ENCODE results near the gene CRTAC1. TPM values are rescaled to one million over a fixed set of nuclear protein-coding genes. Genes with fewer than 3 reads are reported as not detected.

Gene CRTAC1
- polyA plus RNA-seq, 1 of the 3 experiments (the other 2 are of a cell fraction) = 0.05 TPM

DNA sequence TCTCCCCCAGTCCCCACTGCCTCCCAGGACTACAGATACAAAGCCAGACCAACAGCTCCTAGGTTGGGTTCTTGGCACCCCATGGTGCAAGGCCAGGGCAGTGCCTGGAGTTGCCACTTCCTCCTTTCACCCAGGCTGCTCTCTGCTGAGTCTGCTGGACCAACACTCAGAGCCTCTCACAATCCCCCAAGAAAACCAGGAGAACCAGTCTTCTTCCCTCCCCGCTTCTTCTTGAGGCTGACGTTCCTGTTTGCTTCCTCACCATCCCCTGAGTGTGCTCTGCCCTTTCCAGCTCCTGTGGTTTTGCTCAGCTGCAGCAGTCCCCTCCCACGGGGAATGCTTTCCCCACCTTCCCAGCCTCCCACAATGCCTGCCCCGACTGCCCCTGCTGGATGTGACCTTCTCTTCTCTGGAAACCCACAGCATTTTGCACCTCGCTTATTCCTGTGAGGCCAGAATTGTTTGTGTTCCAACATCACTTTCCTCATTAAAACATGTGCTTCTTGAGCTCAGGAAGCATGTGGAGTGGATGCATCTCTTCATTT lies 90.9 kb downstream of the CRTAC1 start:
- no peak overlapping the region for H3K4me2 ChIP-seq
- no peak overlapping the region for H3K9ac ChIP-seq
- H3F3A ChIP-seq (replicated peaks; ENCODE audit: insufficient read depth) = no peaks in the 10 kb centered on the region
- no peaks in the 10 kb centered on the region; a peak in 1 of 4 replicates for H3K4me1 ChIP-seq (ENCODE audit: control insufficient read depth in 1 of 2, insufficient read depth in 2 of 2, low read depth in 1 of 2, low read length in 1 of 2)
- 26% methylated on average over 5 of the region's 5 CpGs for WGBS (ENCODE audit: low lambda C conversion rate)
- ChIA-PET CTCF (interaction anchor here (0.7 to 2.1 kb wide), 4 partner anchors 18 to 85 kb away, joined by 3 to 6 read pairs (median 4); no protein-coding TSS in a partner anchor), POLR2A (no interaction called here)
- no peaks in the 10 kb centered on the region for H4K20me1 ChIP-seq (ENCODE audit: insufficient read depth)
- H2AFZ ChIP-seq (ENCODE audit: low read depth) = no peak overlapping the region
- TF ChIP-seq, protein P1, sequence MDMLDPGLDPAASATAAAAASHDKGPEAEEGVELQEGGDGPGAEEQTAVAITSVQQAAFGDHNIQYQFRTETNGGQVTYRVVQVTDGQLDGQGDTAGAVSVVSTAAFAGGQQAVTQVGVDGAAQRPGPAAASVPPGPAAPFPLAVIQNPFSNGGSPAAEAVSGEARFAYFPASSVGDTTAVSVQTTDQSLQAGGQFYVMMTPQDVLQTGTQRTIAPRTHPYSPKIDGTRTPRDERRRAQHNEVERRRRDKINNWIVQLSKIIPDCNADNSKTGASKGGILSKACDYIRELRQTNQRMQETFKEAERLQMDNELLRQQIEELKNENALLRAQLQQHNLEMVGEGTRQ (IDR thresholded peaks at IDR 0.05; ENCODE audit: borderline replicate concordance, low read depth, low read length) = no peak
- no peak for TF ChIP-seq TEAD4 (IDR thresholded peaks at IDR 0.05; ENCODE audit: borderline replicate concordance, insufficient read depth)
- TF ChIP-seq, protein P2, sequence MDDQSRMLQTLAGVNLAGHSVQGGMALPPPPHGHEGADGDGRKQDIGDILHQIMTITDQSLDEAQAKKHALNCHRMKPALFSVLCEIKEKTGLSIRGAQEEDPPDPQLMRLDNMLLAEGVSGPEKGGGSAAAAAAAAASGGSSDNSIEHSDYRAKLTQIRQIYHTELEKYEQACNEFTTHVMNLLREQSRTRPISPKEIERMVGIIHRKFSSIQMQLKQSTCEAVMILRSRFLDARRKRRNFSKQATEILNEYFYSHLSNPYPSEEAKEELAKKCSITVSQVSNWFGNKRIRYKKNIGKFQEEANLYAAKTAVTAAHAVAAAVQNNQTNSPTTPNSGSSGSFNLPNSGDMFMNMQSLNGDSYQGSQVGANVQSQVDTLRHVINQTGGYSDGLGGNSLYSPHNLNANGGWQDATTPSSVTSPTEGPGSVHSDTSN (IDR thresholded peaks at IDR 0.05) = no peak
- TF ChIP-seq SIN3A (IDR thresholded peaks at IDR 0.05; ENCODE audit: borderline replicate concordance, low read depth, low read length) = no peak
- no peak for DNase-seq
- no peaks in the 10 kb centered on the region for H3K9me2 ChIP-seq
- H3K79me2 ChIP-seq (ENCODE audit: insufficient read depth) = no peaks in the 10 kb centered on the region
- H3K27me3 ChIP-seq (ENCODE audit: insufficient read depth) = no peaks in the 10 kb centered on the region; the same call in 1 of the 2 replicates
- no peaks in the 10 kb centered on the region for H3K36me3 ChIP-seq (replicated peaks in 1 of 2; ENCODE audit: control insufficient read depth in 1 of 2, insufficient read depth in 2 of 2, low read length in 1 of 2)
- no peaks in the 10 kb centered on the region for H3K9me3 ChIP-seq
- H3K27ac ChIP-seq (ENCODE audit: low read depth in 2 of 2, low read length in 1 of 2) = no peak overlapping the region
- H3K4me3 ChIP-seq (ENCODE audit: low read depth in 2 of 2, low read length in 1 of 2) = no peak overlapping the region

DNA sequence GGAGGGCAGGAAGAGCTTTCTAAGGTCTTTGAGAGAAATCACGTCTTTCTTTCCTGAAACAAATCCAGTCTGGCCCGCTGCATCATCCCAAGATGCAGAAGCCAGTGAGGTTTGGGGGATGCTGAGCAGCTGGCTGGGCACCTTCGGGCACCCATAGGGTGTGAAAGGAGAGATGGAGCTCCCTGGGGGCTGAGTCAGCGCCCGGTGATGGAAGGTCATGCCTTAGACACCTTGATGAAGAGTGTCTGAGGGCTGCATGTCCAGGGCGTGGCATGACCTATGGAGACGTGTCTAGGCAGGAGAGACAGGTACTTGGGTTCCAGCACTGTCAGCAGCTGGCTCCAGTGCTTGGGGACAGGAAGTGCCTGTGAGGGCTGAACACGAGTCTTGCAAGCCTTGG lies 92.5 kb downstream of the CRTAC1 start:
- Histone ChIP-seq H3K27ac (ENCODE audit: low read depth in 2 of 2, low read length in 1 of 2) (no peak overlapping the region), H4K20me1 (ENCODE audit: insufficient read depth) (no peaks in the 10 kb centered on the region), H3K27me3 (ENCODE audit: insufficient read depth) (no peaks in the 10 kb centered on the region; the same call in 1 of the 2 replicates), H3K4me1 (ENCODE audit: control insufficient read depth in 1 of 2, insufficient read depth in 2 of 2, low read depth in 1 of 2, low read length in 1 of 2) (no peaks in the 10 kb centered on the region; a peak in 1 of 4 replicates), H3F3A (replicated peaks; ENCODE audit: insufficient read depth) (no peaks in the 10 kb centered on the region), H3K9me2 (no peaks in the 10 kb centered on the region), H3K79me2 (ENCODE audit: insufficient read depth) (no peaks in the 10 kb centered on the region), H3K4me3 (ENCODE audit: low read depth in 2 of 2, low read length in 1 of 2) (no peak overlapping the region), H3K9me3 (no peaks in the 10 kb centered on the region), H2AFZ (ENCODE audit: low read depth) (no peak overlapping the region), H3K36me3 (replicated peaks in 1 of 2; ENCODE audit: control insufficient read depth in 1 of 2, insufficient read depth in 2 of 2, low read length in 1 of 2) (no peaks in the 10 kb centered on the region), H3K9ac (no peak overlapping the region), H3K4me2 (no peak overlapping the region)
- DNase-seq = no peak
- POLR2A ChIA-PET = no interaction called here
- CTCF ChIA-PET = interaction anchor here (1.3 kb wide), 1 partner anchor 104 kb away, joined by 5 read pairs; no protein-coding TSS in a partner anchor
- WGBS (ENCODE audit: low lambda C conversion rate) = 39% methylated on average over 8 of the region's 8 CpGs
- TF ChIP-seq MEF2A (IDR thresholded peaks at IDR 0.05; ENCODE audit: borderline replicate concordance, low read depth) = no peak
- TF ChIP-seq RCOR1 (IDR thresholded peaks at IDR 0.05; ENCODE audit: low read length) = no peak
- TF ChIP-seq POLR2AphosphoS5 (IDR thresholded peaks at IDR 0.05; ENCODE audit: low read depth, low read length) = no peak
- TF ChIP-seq YY1 (IDR thresholded peaks at IDR 0.05; ENCODE audit: low read depth) = no peak
- TF ChIP-seq, protein P3, sequence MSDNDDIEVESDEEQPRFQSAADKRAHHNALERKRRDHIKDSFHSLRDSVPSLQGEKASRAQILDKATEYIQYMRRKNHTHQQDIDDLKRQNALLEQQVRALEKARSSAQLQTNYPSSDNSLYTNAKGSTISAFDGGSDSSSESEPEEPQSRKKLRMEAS (IDR thresholded peaks at IDR 0.05; ENCODE audit: low read depth) = no peak
- TF ChIP-seq, protein P1 (IDR thresholded peaks at IDR 0.05; ENCODE audit: borderline replicate concordance, low read depth, low read length) = no peak
- no peak for TF ChIP-seq GABPA (IDR thresholded peaks at IDR 0.05; ENCODE audit: low read depth)
- no peak for TF ChIP-seq TEAD4 (IDR thresholded peaks at IDR 0.05; ENCODE audit: borderline replicate concordance, insufficient read depth)
- TF ChIP-seq EZH2phosphoT487 (IDR thresholded peaks at IDR 0.05; ENCODE audit: borderline replicate concordance, low read depth) = no peak
- TF ChIP-seq, protein P4, sequence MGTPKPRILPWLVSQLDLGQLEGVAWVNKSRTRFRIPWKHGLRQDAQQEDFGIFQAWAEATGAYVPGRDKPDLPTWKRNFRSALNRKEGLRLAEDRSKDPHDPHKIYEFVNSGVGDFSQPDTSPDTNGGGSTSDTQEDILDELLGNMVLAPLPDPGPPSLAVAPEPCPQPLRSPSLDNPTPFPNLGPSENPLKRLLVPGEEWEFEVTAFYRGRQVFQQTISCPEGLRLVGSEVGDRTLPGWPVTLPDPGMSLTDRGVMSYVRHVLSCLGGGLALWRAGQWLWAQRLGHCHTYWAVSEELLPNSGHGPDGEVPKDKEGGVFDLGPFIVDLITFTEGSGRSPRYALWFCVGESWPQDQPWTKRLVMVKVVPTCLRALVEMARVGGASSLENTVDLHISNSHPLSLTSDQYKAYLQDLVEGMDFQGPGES (IDR thresholded peaks at IDR 0.05; ENCODE audit: low read depth, low read length) = no peak
- TF ChIP-seq FOSL2 (IDR thresholded peaks at IDR 0.05; ENCODE audit: borderline replicate concordance, low read depth) = no peak
- TF ChIP-seq, protein P5, sequence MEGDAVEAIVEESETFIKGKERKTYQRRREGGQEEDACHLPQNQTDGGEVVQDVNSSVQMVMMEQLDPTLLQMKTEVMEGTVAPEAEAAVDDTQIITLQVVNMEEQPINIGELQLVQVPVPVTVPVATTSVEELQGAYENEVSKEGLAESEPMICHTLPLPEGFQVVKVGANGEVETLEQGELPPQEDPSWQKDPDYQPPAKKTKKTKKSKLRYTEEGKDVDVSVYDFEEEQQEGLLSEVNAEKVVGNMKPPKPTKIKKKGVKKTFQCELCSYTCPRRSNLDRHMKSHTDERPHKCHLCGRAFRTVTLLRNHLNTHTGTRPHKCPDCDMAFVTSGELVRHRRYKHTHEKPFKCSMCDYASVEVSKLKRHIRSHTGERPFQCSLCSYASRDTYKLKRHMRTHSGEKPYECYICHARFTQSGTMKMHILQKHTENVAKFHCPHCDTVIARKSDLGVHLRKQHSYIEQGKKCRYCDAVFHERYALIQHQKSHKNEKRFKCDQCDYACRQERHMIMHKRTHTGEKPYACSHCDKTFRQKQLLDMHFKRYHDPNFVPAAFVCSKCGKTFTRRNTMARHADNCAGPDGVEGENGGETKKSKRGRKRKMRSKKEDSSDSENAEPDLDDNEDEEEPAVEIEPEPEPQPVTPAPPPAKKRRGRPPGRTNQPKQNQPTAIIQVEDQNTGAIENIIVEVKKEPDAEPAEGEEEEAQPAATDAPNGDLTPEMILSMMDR (IDR thresholded peaks at IDR 0.05) = no peak
- TF ChIP-seq, protein P6, sequence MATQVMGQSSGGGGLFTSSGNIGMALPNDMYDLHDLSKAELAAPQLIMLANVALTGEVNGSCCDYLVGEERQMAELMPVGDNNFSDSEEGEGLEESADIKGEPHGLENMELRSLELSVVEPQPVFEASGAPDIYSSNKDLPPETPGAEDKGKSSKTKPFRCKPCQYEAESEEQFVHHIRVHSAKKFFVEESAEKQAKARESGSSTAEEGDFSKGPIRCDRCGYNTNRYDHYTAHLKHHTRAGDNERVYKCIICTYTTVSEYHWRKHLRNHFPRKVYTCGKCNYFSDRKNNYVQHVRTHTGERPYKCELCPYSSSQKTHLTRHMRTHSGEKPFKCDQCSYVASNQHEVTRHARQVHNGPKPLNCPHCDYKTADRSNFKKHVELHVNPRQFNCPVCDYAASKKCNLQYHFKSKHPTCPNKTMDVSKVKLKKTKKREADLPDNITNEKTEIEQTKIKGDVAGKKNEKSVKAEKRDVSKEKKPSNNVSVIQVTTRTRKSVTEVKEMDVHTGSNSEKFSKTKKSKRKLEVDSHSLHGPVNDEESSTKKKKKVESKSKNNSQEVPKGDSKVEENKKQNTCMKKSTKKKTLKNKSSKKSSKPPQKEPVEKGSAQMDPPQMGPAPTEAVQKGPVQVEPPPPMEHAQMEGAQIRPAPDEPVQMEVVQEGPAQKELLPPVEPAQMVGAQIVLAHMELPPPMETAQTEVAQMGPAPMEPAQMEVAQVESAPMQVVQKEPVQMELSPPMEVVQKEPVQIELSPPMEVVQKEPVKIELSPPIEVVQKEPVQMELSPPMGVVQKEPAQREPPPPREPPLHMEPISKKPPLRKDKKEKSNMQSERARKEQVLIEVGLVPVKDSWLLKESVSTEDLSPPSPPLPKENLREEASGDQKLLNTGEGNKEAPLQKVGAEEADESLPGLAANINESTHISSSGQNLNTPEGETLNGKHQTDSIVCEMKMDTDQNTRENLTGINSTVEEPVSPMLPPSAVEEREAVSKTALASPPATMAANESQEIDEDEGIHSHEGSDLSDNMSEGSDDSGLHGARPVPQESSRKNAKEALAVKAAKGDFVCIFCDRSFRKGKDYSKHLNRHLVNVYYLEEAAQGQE (IDR thresholded peaks at IDR 0.05; ENCODE audit: low read depth, low read length) = no peak
